Esophagus muscularis mucosa (tissue), 4 donors: ENCODE results near the gene STK39. TPM values are rescaled to one million over a fixed set of nuclear protein-coding genes. Genes with fewer than 3 reads are reported as not detected.

Experiments
- DNase-seq: peaks from one replicate; pipeline ENCODE4 v3.0.0-alpha.2; 2017; ENCODE audit errors: extremely low spot score
- H3K27ac ChIP-seq, 4 donors: fragments of 200-600 bp; sonication (generic); replicated peaks in 1 of 4; 1 replicate in 3 of 4; 2 replicates in 1 of 4; pipeline ENCODE4 v1.5.1; 2016 to 2019; ENCODE audit warnings: mild to moderate bottlenecking in 1 of 4
- H3K27me3 ChIP-seq, 4 donors: fragments of 200-600 bp; sonication (generic); one replicate each; pipeline versions ENCODE4 v1.5.1 to v1.6.0; 2016 to 2019
- H3K36me3 ChIP-seq, 4 donors: fragments of 200-600 bp; sonication (generic); one replicate each; pipeline ENCODE4 v1.5.1; 2016 to 2019
- H3K4me1 ChIP-seq, 4 donors: fragments of 200-600 bp; sonication (generic); one replicate each; pipeline ENCODE4 v1.5.1; 2016 to 2019
- H3K4me3 ChIP-seq, 4 donors: fragments of 200-600 bp; sonication (generic); 1 replicate in 2 of 4; 2 replicates in 2 of 4; pipeline ENCODE4 v1.5.1; 2016 to 2019; ENCODE audit warnings: mild to moderate bottlenecking in 4 of 4, moderate library complexity in 1 of 4
- H3K9me3 ChIP-seq, 4 donors: fragments of 200-600 bp; sonication (generic); 1 replicate in 3 of 4; 2 replicates in 1 of 4; pipeline ENCODE4 v1.5.1; 2016 to 2019
- CTCF ChIP-seq, 3 experiments: fragments of 200-600 bp in 2 of 3; fragments of 450-650 bp in 1 of 3; sonication (generic) in 2 of 3; IDR thresholded peaks; one replicate each; pipeline ENCODE4 v1.5.1; 2017 to 2019; ENCODE audit warnings: antibody characterized with exemption in 3 of 3, mild to moderate bottlenecking in 2 of 3, moderate library complexity in 1 of 3
- EP300 ChIP-seq: sonication (generic); formaldehyde crosslinking; IDR thresholded peaks from one replicate; pipeline ENCODE4 v1.6.1; 2017; ENCODE audit warnings: antibody characterized with exemption
- POLR2A ChIP-seq: fragments of 450-650 bp; IDR thresholded peaks from one replicate; pipeline ENCODE4 v1.6.1; 2017; ENCODE audit warnings: antibody characterized with exemption, moderate library complexity, mild to moderate bottlenecking, low read depth
- POLR2AphosphoS5 ChIP-seq, 2 donors: sonication (generic); formaldehyde crosslinking; IDR thresholded peaks; one replicate each; pipeline ENCODE4 v1.6.1; 2017; ENCODE audit warnings: antibody characterized with exemption in 2 of 2
- WGBS: methylation state at CpG from one replicate; pipeline ENCODE4 v1.1.5; 2018; 5-methylcytosine and 5-hydroxymethylcytosine counted together
- intact Hi-C: fragments of 100-400 bp; cut with DNase I; formaldehyde crosslinking; loops from one replicate; pipeline ENCODE4 v1.15.1; 2023
- total RNA-seq, 4 donors: library from RNA; depleted of rRNA; stranded (reverse); fragments of >200 nt; gene quantifications; one replicate each; pipeline versions ENCODE4 v1.1.0 to v1.2.1, GENCODE V29; 2016

The STK39 gene
- total RNA-seq, 4 donors from 2014 or later: 32.5 to 49.1 (median 41.5) TPM

- intact Hi-C loops: no loop called here
- Histone ChIP-seq H3K4me3 (no peak overlapping the region), H3K27me3 (no peaks in the 10 kb centered on the region), H3K9me3 (no peaks in the 10 kb centered on the region), H3K4me1 (peaks cover 11 to 45% (median 36%) of the 10 kb centered on the region in 4 donors), H3K27ac (no peak overlapping the region), H3K36me3 (no peaks in the 10 kb centered on the region)
- DNase-seq: no peak
- TF ChIP-seq EP300 (no peak), POLR2A (no peak), CTCF (IDR thresholded peaks at IDR 0.05) (no peak), POLR2AphosphoS5 (IDR thresholded peaks at IDR 0.05) (no peak)
- 88% methylated on average over 3 of the region's 3 CpGs for WGBS
These were observed 90.3 kb downstream of the STK39 start for GRCh38 chr2:168157070-168157469.

GRCh38 chr2:168156661-168157060, 90.7 kb downstream of the STK39 start:
- WGBS: 82% methylated on average over 5 of the region's 5 CpGs
- peaks cover 11 to 45% (median 36%) of the 10 kb centered on the region in 4 donors for H3K4me1 ChIP-seq
- no peak overlapping the region for H3K27ac ChIP-seq
- TF ChIP-seq EP300 (no peak), CTCF (IDR thresholded peaks at IDR 0.05) (no peak), POLR2AphosphoS5 (IDR thresholded peaks at IDR 0.05) (no peak), POLR2A (no peak)
- H3K9me3 ChIP-seq: no peaks in the 10 kb centered on the region
- peak; percentile 53 for DNase-seq
- H3K4me3 ChIP-seq: no peak overlapping the region
- no peaks in the 10 kb centered on the region for H3K36me3 ChIP-seq
- no peaks in the 10 kb centered on the region for H3K27me3 ChIP-seq
- intact Hi-C loops: no loop called here

- peak; percentile 57 for DNase-seq
- Histone ChIP-seq H3K36me3 (no peaks in the 10 kb centered on the region), H3K4me3 (no peak overlapping the region), H3K4me1 (peaks cover 11 to 45% (median 35%) of the 10 kb centered on the region in 4 donors), H3K27me3 (no peaks in the 10 kb centered on the region), H3K9me3 (no peaks in the 10 kb centered on the region), H3K27ac (no peak overlapping the region)
- WGBS: 93% methylated on average over 2 of the region's 2 CpGs
- no peak for TF ChIP-seq POLR2AphosphoS5 (IDR thresholded peaks at IDR 0.05)
- TF ChIP-seq CTCF (IDR thresholded peaks at IDR 0.05): no peak
- intact Hi-C loops: no loop called here
These were observed 91.7 kb downstream of the STK39 start for GRCh38 chr2:168155680-168156079.

GRCh38 chr2:168155046-168155445, 92.3 kb downstream of the STK39 start:
- peak; percentile 77 for DNase-seq
- intact Hi-C loops: no loop called here
- no peaks in the 10 kb centered on the region for H3K27me3 ChIP-seq

More at GRCh38 chr2:168155046-168155445, 92.3 kb downstream of the STK39 start:
- peaks cover 11 to 39% (median 29%) of the 10 kb centered on the region in 4 donors for H3K4me1 ChIP-seq
- TF ChIP-seq POLR2A (no peak), CTCF (IDR thresholded peaks at IDR 0.05) (no peak), EP300 (no peak)
- no peaks in the 10 kb centered on the region for H3K9me3 ChIP-seq
- no peak overlapping the region for H3K4me3 ChIP-seq
- 36% methylated on average over 3 of the region's 3 CpGs for WGBS
- H3K36me3 ChIP-seq: no peaks in the 10 kb centered on the region
- H3K27ac ChIP-seq: no peak overlapping the region
